Measurements from ENCODE around the gene TTLL3. TPM values are rescaled to one million over a fixed set of nuclear protein-coding genes. Genes with fewer than 3 reads are reported as not detected.

TTLL3 gene
- total RNA-seq, 1 donor from 2014 or later, result 37.7 TPM

- Mint-ChIP-seq H3K27me3 (no peaks in the 10 kb centered on the region), H3K36me3 (ENCODE audit: low read depth) (peaks cover 65% of the 10 kb centered on the region), H3K9me3 (no peaks in the 10 kb centered on the region), H3K27ac (peak overlapping the region; percentile 60), H3K4me3 (no peak overlapping the region), H3K4me1 (peaks cover 49% of the 10 kb centered on the region)
- intact Hi-C loops (cut with micrococcal nuclease), result no loop called here
- no peak for DNase-seq
Measured at GRCh38 chr3:9786209-9786739, 23.8 kb upstream of the TTLL3 start.

- peaks cover 53% of the 10 kb centered on the region for H3K4me1 Mint-ChIP-seq
- H3K4me3 Mint-ChIP-seq, result peak overlapping the region; percentile 62
- no peaks in the 10 kb centered on the region for H3K9me3 Mint-ChIP-seq
- peak overlapping the region; percentile 85 for H3K27ac Mint-ChIP-seq
- H3K27me3 Mint-ChIP-seq, result no peaks in the 10 kb centered on the region
- DNase-seq, result no peak
- intact Hi-C loops (cut with micrococcal nuclease), result loop anchor here (1.0 kb wide), 1 partner anchor 9 kb away; no protein-coding TSS in a partner anchor
- peaks cover 65% of the 10 kb centered on the region for H3K36me3 Mint-ChIP-seq (ENCODE audit: low read depth)
Measured at GRCh38 chr3:9786825-9787669, 23.0 kb upstream of the TTLL3 start.

GRCh38 chr3:9787714-9788113 lies 22.3 kb upstream of the TTLL3 start:
- Mint-ChIP-seq H3K36me3 (ENCODE audit: low read depth) (peaks cover 62% of the 10 kb centered on the region), H3K4me1 (peaks cover 49% of the 10 kb centered on the region), H3K27ac (peak overlapping the region; percentile 85), H3K27me3 (no peaks in the 10 kb centered on the region), H3K4me3 (peak overlapping the region; percentile 62), H3K9me3 (no peaks in the 10 kb centered on the region)
- intact Hi-C loops (cut with micrococcal nuclease), result loop anchor here (1.0 kb wide), 1 partner anchor 9 kb away; no protein-coding TSS in a partner anchor
- DNase-seq, result peak; percentile 67

GRCh38 chr3:9791127-9791526 lies 18.9 kb upstream of the TTLL3 start:
- no peaks in the 10 kb centered on the region for H3K27me3 Mint-ChIP-seq
- intact Hi-C loops (cut with micrococcal nuclease), result no loop called here
- no peaks in the 10 kb centered on the region for H3K9me3 Mint-ChIP-seq
- H3K36me3 Mint-ChIP-seq (ENCODE audit: low read depth), result peaks cover 59% of the 10 kb centered on the region
- H3K4me3 Mint-ChIP-seq, result peak overlapping the region; percentile 94
- no peak for DNase-seq
- H3K4me1 Mint-ChIP-seq, result peaks cover 55% of the 10 kb centered on the region
- H3K27ac Mint-ChIP-seq, result no peak overlapping the region

- intact Hi-C loops (cut with micrococcal nuclease), result loop anchor here (1.0 to 2.0 kb wide), 8 partner anchors 14 to 323 kb away; partner anchors contain the start of genes BRK1, BRPF1, CRELD1 and JAGN1
- Mint-ChIP-seq H3K27ac (peak overlapping the region; percentile 100), H3K9me3 (no peaks in the 10 kb centered on the region), H3K4me3 (peak overlapping the region; percentile 94), H3K4me1 (peaks cover 50% of the 10 kb centered on the region), H3K27me3 (no peaks in the 10 kb centered on the region), H3K36me3 (ENCODE audit: low read depth) (peaks cover 53% of the 10 kb centered on the region)
- peak; percentile 63 for DNase-seq
Measured at GRCh38 chr3:9791790-9792404, 18.2 kb upstream of the TTLL3 start.

- intact Hi-C loops (cut with micrococcal nuclease), result loop anchor here (1.0 to 2.0 kb wide), 10 partner anchors 14 to 322 kb away; partner anchors contain the start of genes BRK1, BRPF1, CAMK1 and CRELD1
- Mint-ChIP-seq H3K4me3 (peak within 1 kb of the TSS; percentile 94), H3K36me3 (ENCODE audit: low read depth) (peaks cover 54% of the 10 kb centered on the region), H3K27me3 (no peaks in the 10 kb centered on the region), H3K4me1 (peaks cover 47% of the 10 kb centered on the region), H3K27ac (peak within 1 kb of the TSS; percentile 100), H3K9me3 (no peaks in the 10 kb centered on the region)
- DNase-seq, result peak; percentile 98
Measured at GRCh38 chr3:9792405-9793160, 17.5 kb upstream of the TTLL3 start, which contains the start of the genes ARPC4 and TADA3. Gene ARPC4, plus strand, starts transcription at chr3:9793082. Its CDS starts 40 bp downstream, at chr3:9793122. Gene TADA3, minus strand, starts transcription at chr3:9792473. Its CDS starts 1,007 bp downstream, at chr3:9791466.

GRCh38 chr3:9793161-9793781 lies 16.8 kb upstream of the TTLL3 start:
- peak; percentile 81 for DNase-seq
- intact Hi-C loops (cut with micrococcal nuclease), result loop anchor here (1.0 to 2.0 kb wide), 5 partner anchors 15 to 322 kb away; partner anchors contain the start of genes BRK1, CAMK1, CRELD1 and JAGN1
- H3K4me1 Mint-ChIP-seq, result peaks cover 47% of the 10 kb centered on the region
- H3K4me3 Mint-ChIP-seq, result peak overlapping the region; percentile 94
- H3K27me3 Mint-ChIP-seq, result no peaks in the 10 kb centered on the region
- H3K9me3 Mint-ChIP-seq, result no peaks in the 10 kb centered on the region
- peak overlapping the region; percentile 100 for H3K27ac Mint-ChIP-seq
- peaks cover 58% of the 10 kb centered on the region for H3K36me3 Mint-ChIP-seq (ENCODE audit: low read depth)

- no peaks in the 10 kb centered on the region for H3K27me3 Mint-ChIP-seq
Measured at GRCh38 chr3:9794400-9794799, 15.7 kb upstream of the TTLL3 start.

GRCh38 chr3:9795207-9795606 lies 14.9 kb upstream of the TTLL3 start:
- Mint-ChIP-seq H3K4me3 (peak overlapping the region; percentile 57), H3K4me1 (peaks cover 41% of the 10 kb centered on the region), H3K9me3 (no peaks in the 10 kb centered on the region), H3K27ac (peak overlapping the region; percentile 27), H3K27me3 (no peaks in the 10 kb centered on the region), H3K36me3 (ENCODE audit: low read depth) (peaks cover 59% of the 10 kb centered on the region)
- no peak for DNase-seq
- intact Hi-C loops (cut with micrococcal nuclease), result no loop called here

More at GRCh38 chr3:9794400-9794799, 15.7 kb upstream of the TTLL3 start:
- Mint-ChIP-seq H3K27ac (peak overlapping the region; percentile 100), H3K36me3 (ENCODE audit: low read depth) (peaks cover 59% of the 10 kb centered on the region), H3K9me3 (no peaks in the 10 kb centered on the region), H3K4me1 (peaks cover 43% of the 10 kb centered on the region), H3K4me3 (peak overlapping the region; percentile 94)
- intact Hi-C loops (cut with micrococcal nuclease), result no loop called here
- no peak for DNase-seq

- H3K4me3 Mint-ChIP-seq, result no peak overlapping the region
- H3K27me3 Mint-ChIP-seq, result no peaks in the 10 kb centered on the region
- DNase-seq, result no peak
- peaks cover 23% of the 10 kb centered on the region for H3K4me1 Mint-ChIP-seq
- H3K9me3 Mint-ChIP-seq, result no peaks in the 10 kb centered on the region
- H3K36me3 Mint-ChIP-seq (ENCODE audit: low read depth), result peaks cover 62% of the 10 kb centered on the region
- intact Hi-C loops (cut with micrococcal nuclease), result no loop called here
- no peak overlapping the region for H3K27ac Mint-ChIP-seq
Measured at GRCh38 chr3:9797196-9797945, 12.7 kb upstream of the TTLL3 start.

GRCh38 chr3:9800529-9800928 lies 9.5 kb upstream of the TTLL3 start:
- intact Hi-C loops (cut with micrococcal nuclease), result no loop called here
- Mint-ChIP-seq H3K27ac (no peak overlapping the region), H3K27me3 (no peaks in the 10 kb centered on the region), H3K36me3 (ENCODE audit: low read depth) (peaks cover 74% of the 10 kb centered on the region), H3K4me3 (no peak overlapping the region), H3K4me1 (peaks cover 15% of the 10 kb centered on the region), H3K9me3 (no peaks in the 10 kb centered on the region)
- DNase-seq, result no peak

GRCh38 chr3:9803494-9803893 lies 6.6 kb upstream of the TTLL3 start:
- Mint-ChIP-seq H3K4me1 (peaks cover 21% of the 10 kb centered on the region), H3K36me3 (ENCODE audit: low read depth) (peaks cover 77% of the 10 kb centered on the region), H3K27ac (no peak overlapping the region), H3K9me3 (no peaks in the 10 kb centered on the region), H3K4me3 (no peak overlapping the region), H3K27me3 (no peaks in the 10 kb centered on the region)
- no peak for DNase-seq
- intact Hi-C loops (cut with micrococcal nuclease), result no loop called here
